Ectodermal cell (in vitro differentiated cells): ENCODE data around the gene SAPCD2.

ENCODE experiments used
- H3K27ac ChIP-seq: 2 replicates; pipeline ENCODE4 v1.7.0; 2013; ENCODE audit warnings: mild to moderate bottlenecking, low read depth, low read length; ENCODE audit not compliant: insufficient read depth, poor library complexity, severe bottlenecking
- H3K27me3 ChIP-seq: 2 replicates; pipeline ENCODE4 v1.7.0; 2013; ENCODE audit warnings: mild to moderate bottlenecking, low read length; ENCODE audit not compliant: insufficient read depth, control insufficient read depth, poor library complexity, severe bottlenecking
- H3K36me3 ChIP-seq: one replicate; pipeline ENCODE4 v1.7.0; 2013; ENCODE audit warnings: low read length; ENCODE audit not compliant: control insufficient read depth, insufficient read depth
- H3K4me1 ChIP-seq: one replicate; pipeline ENCODE4 v1.7.0; 2013; ENCODE audit warnings: low read length; ENCODE audit not compliant: control insufficient read depth, insufficient read depth
- H3K4me3 ChIP-seq: 2 replicates; pipeline ENCODE4 v1.7.0; 2013; ENCODE audit warnings: low read depth, low read length, control low read depth; ENCODE audit not compliant: insufficient read depth
- H3K9me3 ChIP-seq: 2 replicates; pipeline ENCODE4 v1.7.0; 2013; ENCODE audit warnings: mild to moderate bottlenecking, low read length, moderate library complexity; ENCODE audit not compliant: control insufficient read depth
- WGBS, 2 experiments: methylation state at CpG; one replicate each; pipeline ENCODE4 v1.1.7; 2013; ENCODE audit warnings: missing lambda C conversion rate in 2 of 2; 5-methylcytosine and 5-hydroxymethylcytosine counted together

Gene SAPCD2

GRCh38 chr9:137014776-137015539, 55.4 kb downstream of the SAPCD2 start:
- Histone ChIP-seq H3K4me3 (no peak overlapping the region), H3K9me3 (no peaks in the 10 kb centered on the region), H3K4me1 (no peaks in the 10 kb centered on the region), H3K27me3 (no peaks in the 10 kb centered on the region), H3K27ac (no peak overlapping the region), H3K36me3 (peaks cover 5% of the 10 kb centered on the region)
- 94 to 96% methylated on average over 36 of the region's 36 CpGs for WGBS, 2 experiments

DNA sequence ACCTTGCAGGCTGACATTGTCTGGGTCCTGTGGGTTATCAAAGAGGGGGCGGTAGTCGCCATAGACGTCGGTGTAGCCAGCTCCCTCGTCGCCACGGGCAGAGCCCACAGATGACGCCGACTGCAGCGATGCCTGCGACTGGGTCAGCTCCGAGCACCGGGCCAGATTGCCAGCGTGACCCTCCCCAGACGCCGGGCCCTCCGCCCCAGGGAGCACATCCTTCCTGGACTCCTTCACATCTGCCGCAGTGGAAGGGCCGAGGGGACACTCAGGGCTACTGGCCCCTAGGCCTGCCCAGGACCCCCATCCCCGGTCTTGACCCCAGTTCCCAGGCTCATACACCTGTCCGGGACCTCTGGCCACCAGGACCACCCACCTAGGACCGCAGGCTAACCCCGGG, 56.2 kb downstream of the SAPCD2 start:
- no peak overlapping the region for H3K4me3 ChIP-seq
- H3K9me3 ChIP-seq: no peaks in the 10 kb centered on the region
- no peaks in the 10 kb centered on the region for H3K4me1 ChIP-seq
- WGBS, 2 experiments: 92 to 93% methylated on average over 23 of the region's 23 CpGs
- H3K27ac ChIP-seq: no peak overlapping the region
- H3K27me3 ChIP-seq: no peaks in the 10 kb centered on the region
- peaks cover 5% of the 10 kb centered on the region for H3K36me3 ChIP-seq

DNA sequence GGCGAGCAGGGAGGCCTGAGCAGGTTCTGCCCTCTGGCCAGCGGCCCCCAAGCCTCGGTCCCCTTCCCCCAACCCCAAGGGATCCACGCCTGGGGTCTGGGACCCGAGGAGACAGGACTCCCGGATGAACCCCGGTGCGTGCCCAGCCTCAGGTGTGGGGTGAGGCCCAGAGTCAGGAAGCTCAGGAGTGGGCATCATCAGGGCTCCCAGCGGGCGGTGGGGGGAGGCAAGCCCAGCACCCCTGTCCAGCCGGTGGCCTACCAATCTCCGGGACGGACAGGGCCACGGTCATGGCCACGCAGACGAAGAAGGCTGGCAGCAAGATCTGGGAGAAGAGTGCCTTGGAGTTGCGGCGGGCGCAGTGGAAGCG, 56.8 kb downstream of the SAPCD2 start:
- no peaks in the 10 kb centered on the region for H3K27me3 ChIP-seq
- WGBS, 2 experiments: 93 to 96% methylated on average over 20 of the region's 20 CpGs
- H3K4me3 ChIP-seq: no peak overlapping the region
- no peaks in the 10 kb centered on the region for H3K4me1 ChIP-seq
- no peaks in the 10 kb centered on the region for H3K9me3 ChIP-seq
- H3K27ac ChIP-seq: no peak overlapping the region
- peaks cover 5% of the 10 kb centered on the region for H3K36me3 ChIP-seq

DNA sequence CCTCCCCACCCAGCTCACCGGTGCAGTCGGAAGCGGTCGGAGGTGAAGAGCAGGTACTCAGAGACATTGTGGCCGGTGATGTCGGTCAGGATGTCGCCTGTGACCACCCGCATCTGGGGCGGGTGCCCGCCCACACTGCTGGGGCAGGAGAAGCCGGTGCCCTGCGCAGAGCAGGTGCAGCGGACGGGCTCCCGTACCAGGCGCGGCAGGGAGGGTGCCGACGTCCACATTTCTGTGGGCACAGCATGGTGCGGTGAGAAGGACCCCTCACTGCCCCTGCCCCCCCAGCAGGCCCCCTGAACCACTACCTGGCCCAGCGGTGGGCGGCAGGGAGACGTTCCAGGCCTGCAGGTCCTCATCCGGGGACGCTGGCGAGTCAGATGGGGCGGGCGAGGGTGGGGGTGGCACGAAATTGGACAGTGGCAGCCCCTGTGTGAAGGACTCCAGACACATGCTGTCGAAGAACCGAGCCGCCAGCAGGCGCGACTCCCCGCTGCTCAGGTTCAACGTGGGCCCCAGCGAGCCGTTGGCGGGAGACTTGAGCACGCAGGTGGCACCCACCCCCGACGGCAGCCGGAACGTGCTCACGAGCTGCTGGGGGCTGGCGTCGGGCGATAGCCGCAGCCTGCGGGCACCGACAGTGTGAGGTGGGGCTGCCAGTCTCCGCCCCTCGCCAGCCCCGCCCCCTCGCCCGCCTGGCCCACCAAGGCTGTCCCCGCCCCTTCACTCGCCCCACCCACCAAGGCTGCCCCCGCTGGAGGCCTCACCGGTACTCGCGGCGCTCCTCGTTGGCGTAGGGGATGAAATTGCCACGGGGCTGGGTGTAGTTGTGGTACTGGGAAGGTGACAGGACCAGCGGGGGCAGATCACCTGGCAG, 57.4 kb downstream of the SAPCD2 start:
- 74 to 81% methylated on average over 66 to 67 of the region's 67 CpGs for WGBS, 2 experiments
- Histone ChIP-seq H3K9me3 (no peaks in the 10 kb centered on the region), H3K36me3 (peaks cover 5% of the 10 kb centered on the region), H3K4me1 (peaks cover under 1% of the 10 kb centered on the region), H3K27me3 (no peaks in the 10 kb centered on the region), H3K4me3 (no peak overlapping the region), H3K27ac (no peak overlapping the region)
